HCT116 (cell line): ENCODE measurements around the gene SMIM12. TPM values are rescaled to one million over a fixed set of nuclear protein-coding genes. Genes with fewer than 3 reads are reported as not detected.

Experiments used
- ATAC-seq: fragments of 200-7000 bp; cut with Tn5 transposase; 2 replicates; pipeline ENCODE4 v1.9.1; 2020; ENCODE audit warnings: mild to moderate bottlenecking, moderate library complexity
- BruUV-seq: library from RNA; stranded (reverse); fragments of 400-500 nt; replicated peaks from 2 replicates; lab custom pipeline; 2021; lab: Mats Ljungman, UMichigan
- CTCF ChIA-PET: fragments of 300-600 bp; sonication (Branson Sonifier 250); formaldehyde crosslinking; loops from one replicate; lab custom pipeline; 2021; ENCODE audit warnings: antibody characterized with exemption; lab: Charles Lee
- POLR2A ChIA-PET: fragments of 300-600, 350-600 bp; sonication (Branson Sonifier 250); formaldehyde crosslinking; loops from one replicate; lab custom pipeline; 2021; ENCODE audit warnings: antibody characterized with exemption; lab: Charles Lee
- RAD21 ChIA-PET, 2 experiments: fragments of 300-600 bp; sonication (Branson Sonifier 250); formaldehyde crosslinking; loops; one replicate each; lab custom pipeline; 2023; ENCODE audit warnings: low total read pairs in 2 of 2; ENCODE audit not compliant: uncharacterized antibody in 2 of 2, unreplicated experiment in 2 of 2, low non-redundant PET in 1 of 2; lab: Charles Lee
- DNase-seq: peaks from one replicate; pipeline ENCODE4 v3.0.0-alpha.2; 2010; ENCODE audit warnings: low read depth, low spot score
- H2AFZ ChIP-seq: fragments of 200-600 bp; shearing (Covaris generic), sonication (generic); 2 replicates; pipeline ENCODE4 v1.6.1; 2017; ENCODE audit warnings: low read depth, mixed run types, mixed read lengths, antibody characterized with exemption, low read length; ENCODE audit not compliant: poor library complexity, severe bottlenecking
- H3K27ac ChIP-seq: 2 replicates; pipeline ENCODE4 v1.5.1; 2012; ENCODE audit warnings: low read depth, low read length
- H3K27me3 ChIP-seq: fragments of 200-600 bp; sonication (generic); 2 replicates; pipeline ENCODE4 v1.6.1; 2016; ENCODE audit warnings: mixed run types, low read length, mixed read lengths; ENCODE audit not compliant: insufficient read depth
- H3K36me3 ChIP-seq, 2 experiments: fragments of 200-500 bp in 1 of 2; fragments of 200-600 bp in 1 of 2; sonication (Bioruptor generic) in 1 of 2; sonication (generic) in 1 of 2; 2 replicates each; pipeline versions ENCODE4 v1.5.1 to v1.6.1; 2014 to 2016; ENCODE audit warnings: low read length in 2 of 2, inconsistent platforms in 1 of 2, mixed read lengths in 1 of 2, mixed run types in 1 of 2; ENCODE audit not compliant: insufficient read depth in 2 of 2, control insufficient read depth in 1 of 2
- H3K4me1 ChIP-seq, 2 experiments: fragments of 200-600 bp in 1 of 2; sonication (generic) in 1 of 2; 2 replicates each; pipeline versions ENCODE4 v1.5.1 to v1.6.1; 2012 to 2017; ENCODE audit warnings: low read length in 2 of 2, inconsistent platforms in 1 of 2, mild to moderate bottlenecking in 1 of 2, mixed read lengths in 1 of 2, mixed run types in 1 of 2, moderate library complexity in 1 of 2; ENCODE audit not compliant: insufficient read depth in 2 of 2, control insufficient read depth in 1 of 2
- H3K4me2 ChIP-seq: fragments of 200-600 bp; sonication (generic); 2 replicates; pipeline ENCODE4 v1.6.1; 2017; ENCODE audit warnings: mixed run types, low read length, mixed read lengths
- H3K4me3 ChIP-seq, 2 experiments: fragments of 200-600 bp in 1 of 2; sonication (generic) in 1 of 2; replicated peaks in 1 of 2; 2 replicates each; pipeline ENCODE4 v1.5.1; 2011 to 2016; ENCODE audit warnings: low read length in 2 of 2, control low read depth in 1 of 2, low read depth in 1 of 2, mild to moderate bottlenecking in 1 of 2, mixed read lengths in 1 of 2, mixed run types in 1 of 2
- H3K79me2 ChIP-seq: fragments of 200-600 bp; sonication (generic); 2 replicates; pipeline ENCODE4 v1.6.1; 2017; ENCODE audit warnings: mild to moderate bottlenecking, mixed run types, low read length, moderate library complexity, mixed read lengths; ENCODE audit not compliant: insufficient read depth
- H3K9ac ChIP-seq: fragments of 200-600 bp; sonication (generic); 2 replicates; pipeline ENCODE4 v1.6.1; 2016; ENCODE audit warnings: low read length, mixed read lengths
- H3K9me2 ChIP-seq: fragments of 200-600 bp; sonication (generic), shearing (Covaris generic); 2 replicates; pipeline ENCODE4 v1.6.1; 2017; ENCODE audit warnings: mixed run types, mild to moderate bottlenecking, moderate library complexity; ENCODE audit not compliant: insufficient read depth
- H3K9me3 ChIP-seq, 2 experiments: fragments of 200-500 bp in 1 of 2; fragments of 200-600 bp in 1 of 2; sonication (Bioruptor generic) in 1 of 2; sonication (generic) in 1 of 2; 2 replicates each; pipeline ENCODE4 v1.6.1; 2014 to 2017; ENCODE audit warnings: low read length in 2 of 2, mixed read lengths in 2 of 2, inconsistent platforms in 1 of 2, low read depth in 1 of 2, mild to moderate bottlenecking in 1 of 2, mixed run types in 1 of 2, moderate library complexity in 1 of 2; ENCODE audit not compliant: control insufficient read depth in 1 of 2, insufficient read depth in 1 of 2
- H4K20me1 ChIP-seq: fragments of 200-600 bp; sonication (generic), shearing (Covaris generic); 2 replicates; pipeline ENCODE4 v1.6.1; 2017; ENCODE audit warnings: mixed run types, mild to moderate bottlenecking, moderate library complexity; ENCODE audit not compliant: insufficient read depth
- CBX3 ChIP-seq: IDR thresholded peaks from 2 replicates; pipeline ENCODE4 v1.6.1; 2012; ENCODE audit warnings: low read depth
- EZH2phosphoT487 ChIP-seq: fragments of 200-600 bp; IDR thresholded peaks from 2 replicates; pipeline ENCODE4 v1.6.1; 2018; ENCODE audit warnings: antibody characterized with exemption, borderline replicate concordance
- FOSL1 ChIP-seq: IDR thresholded peaks from 2 replicates; pipeline ENCODE4 v1.6.1; 2012; ENCODE audit warnings: low read depth
- POLR2A ChIP-seq: IDR thresholded peaks from 2 replicates; pipeline ENCODE4 v1.7.0; 2011; ENCODE audit warnings: borderline replicate concordance; ENCODE audit not compliant: insufficient read depth, insufficient read length; ENCODE audit errors: extremely low read depth
- ZNF274 ChIP-seq: fragments of 200-500 bp; sonication (Bioruptor generic); IDR thresholded peaks from 2 replicates; pipeline ENCODE4 v1.6.1; 2014; ENCODE audit warnings: mild to moderate bottlenecking, low read depth, low read length, inconsistent platforms
- intact Hi-C: fragments of 100-400 bp; cut with micrococcal nuclease; formaldehyde crosslinking; loops from 2 replicates; pipeline ENCODE4 v1.10.0; 2022
- total RNA-seq: library from RNA; stranded (reverse); gene quantifications from one replicate; pipeline ENCODE4 v1.2.1, GENCODE V29; 2021; ENCODE audit not compliant: unreplicated experiment
- TF ChIP-seq, protein P1 (sequence below): IDR thresholded peaks from 2 replicates; pipeline ENCODE4 v1.6.1; 2012; ENCODE audit warnings: low read depth

SMIM12 gene
- total RNA-seq, 1 experiment from 2014 or later = 31.3 TPM

- H3K36me3 ChIP-seq = no peaks in the 10 kb centered on the region
Measured at GRCh38 chr1:34900775-34901502, 41.4 kb upstream of the SMIM12 start.

More at GRCh38 chr1:34900775-34901502, 41.4 kb upstream of the SMIM12 start:
- TF ChIP-seq ZNF274 = no peak
- TF ChIP-seq EZH2phosphoT487 = no peak
- TF ChIP-seq POLR2A = no peak
- no peak for TF ChIP-seq CBX3
- TF ChIP-seq, protein P1, sequence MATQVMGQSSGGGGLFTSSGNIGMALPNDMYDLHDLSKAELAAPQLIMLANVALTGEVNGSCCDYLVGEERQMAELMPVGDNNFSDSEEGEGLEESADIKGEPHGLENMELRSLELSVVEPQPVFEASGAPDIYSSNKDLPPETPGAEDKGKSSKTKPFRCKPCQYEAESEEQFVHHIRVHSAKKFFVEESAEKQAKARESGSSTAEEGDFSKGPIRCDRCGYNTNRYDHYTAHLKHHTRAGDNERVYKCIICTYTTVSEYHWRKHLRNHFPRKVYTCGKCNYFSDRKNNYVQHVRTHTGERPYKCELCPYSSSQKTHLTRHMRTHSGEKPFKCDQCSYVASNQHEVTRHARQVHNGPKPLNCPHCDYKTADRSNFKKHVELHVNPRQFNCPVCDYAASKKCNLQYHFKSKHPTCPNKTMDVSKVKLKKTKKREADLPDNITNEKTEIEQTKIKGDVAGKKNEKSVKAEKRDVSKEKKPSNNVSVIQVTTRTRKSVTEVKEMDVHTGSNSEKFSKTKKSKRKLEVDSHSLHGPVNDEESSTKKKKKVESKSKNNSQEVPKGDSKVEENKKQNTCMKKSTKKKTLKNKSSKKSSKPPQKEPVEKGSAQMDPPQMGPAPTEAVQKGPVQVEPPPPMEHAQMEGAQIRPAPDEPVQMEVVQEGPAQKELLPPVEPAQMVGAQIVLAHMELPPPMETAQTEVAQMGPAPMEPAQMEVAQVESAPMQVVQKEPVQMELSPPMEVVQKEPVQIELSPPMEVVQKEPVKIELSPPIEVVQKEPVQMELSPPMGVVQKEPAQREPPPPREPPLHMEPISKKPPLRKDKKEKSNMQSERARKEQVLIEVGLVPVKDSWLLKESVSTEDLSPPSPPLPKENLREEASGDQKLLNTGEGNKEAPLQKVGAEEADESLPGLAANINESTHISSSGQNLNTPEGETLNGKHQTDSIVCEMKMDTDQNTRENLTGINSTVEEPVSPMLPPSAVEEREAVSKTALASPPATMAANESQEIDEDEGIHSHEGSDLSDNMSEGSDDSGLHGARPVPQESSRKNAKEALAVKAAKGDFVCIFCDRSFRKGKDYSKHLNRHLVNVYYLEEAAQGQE = no peak
- no peak for TF ChIP-seq FOSL1
- no peak overlapping the region for H3K9ac ChIP-seq
- CTCF ChIA-PET = no interaction called here
- no peak overlapping the region for H3K4me3 ChIP-seq
- no peaks in the 10 kb centered on the region for H3K9me2 ChIP-seq
- H3K4me1 ChIP-seq = no peaks in the 10 kb centered on the region
- no peaks in the 10 kb centered on the region for H4K20me1 ChIP-seq
- no peaks in the 10 kb centered on the region for H3K79me2 ChIP-seq
- RAD21 ChIA-PET = no interaction called here
- no peak overlapping the region for H2AFZ ChIP-seq
- no TSS peak for BruUV-seq
- ATAC-seq (no peak), DNase-seq (no peak)
- POLR2A ChIA-PET = no interaction called here
- no peak overlapping the region for H3K4me2 ChIP-seq
- H3K9me3 ChIP-seq = no peaks in the 10 kb centered on the region
- H3K27ac ChIP-seq = no peak overlapping the region
- peaks cover 34% of the 10 kb centered on the region for H3K27me3 ChIP-seq
- intact Hi-C loops = no loop called here
